ENCODE results near the gene CPNE1. TPM values are rescaled to one million over a fixed set of nuclear protein-coding genes. Genes with fewer than 3 reads are reported as not detected.

Gene CPNE1
- total RNA-seq, 1 donor from 2014 or later = 60.6 TPM

- DNase-seq (no peak), ATAC-seq (ENCODE audit: poor library complexity) (no peak)
- intact Hi-C loops (cut with DNase I) = loop anchor here (5.0 kb wide), 1 partner anchor 45 kb away; the partner anchor contains the start of gene SPAG4
These were observed 2.8 kb downstream of the CPNE1 start for GRCh38 chr20:35661908-35662307.

DNA sequence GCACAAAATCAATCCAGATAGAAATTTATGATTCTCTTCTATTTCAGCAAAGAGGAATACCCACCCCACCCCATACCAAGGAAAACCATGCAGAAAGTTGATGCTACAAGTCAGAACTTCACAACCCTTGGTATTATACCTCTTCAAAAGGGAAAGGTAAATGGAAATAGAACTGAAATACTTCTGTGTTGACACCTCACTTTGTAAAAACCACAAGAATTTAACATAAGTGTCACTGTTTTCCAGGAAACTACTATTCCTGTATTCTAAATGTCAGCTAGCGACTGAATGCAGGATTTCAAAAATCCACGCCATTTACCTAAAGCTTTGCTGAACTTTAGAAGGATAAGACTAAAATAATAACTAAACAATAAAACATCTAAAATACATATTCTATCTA lies 3.6 kb downstream of the CPNE1 start:
- intact Hi-C loops (cut with DNase I) = loop anchor here (5.0 kb wide), 1 partner anchor 44 kb away; the partner anchor contains the start of gene SPAG4
- ATAC-seq (ENCODE audit: poor library complexity) = no peak

DNA sequence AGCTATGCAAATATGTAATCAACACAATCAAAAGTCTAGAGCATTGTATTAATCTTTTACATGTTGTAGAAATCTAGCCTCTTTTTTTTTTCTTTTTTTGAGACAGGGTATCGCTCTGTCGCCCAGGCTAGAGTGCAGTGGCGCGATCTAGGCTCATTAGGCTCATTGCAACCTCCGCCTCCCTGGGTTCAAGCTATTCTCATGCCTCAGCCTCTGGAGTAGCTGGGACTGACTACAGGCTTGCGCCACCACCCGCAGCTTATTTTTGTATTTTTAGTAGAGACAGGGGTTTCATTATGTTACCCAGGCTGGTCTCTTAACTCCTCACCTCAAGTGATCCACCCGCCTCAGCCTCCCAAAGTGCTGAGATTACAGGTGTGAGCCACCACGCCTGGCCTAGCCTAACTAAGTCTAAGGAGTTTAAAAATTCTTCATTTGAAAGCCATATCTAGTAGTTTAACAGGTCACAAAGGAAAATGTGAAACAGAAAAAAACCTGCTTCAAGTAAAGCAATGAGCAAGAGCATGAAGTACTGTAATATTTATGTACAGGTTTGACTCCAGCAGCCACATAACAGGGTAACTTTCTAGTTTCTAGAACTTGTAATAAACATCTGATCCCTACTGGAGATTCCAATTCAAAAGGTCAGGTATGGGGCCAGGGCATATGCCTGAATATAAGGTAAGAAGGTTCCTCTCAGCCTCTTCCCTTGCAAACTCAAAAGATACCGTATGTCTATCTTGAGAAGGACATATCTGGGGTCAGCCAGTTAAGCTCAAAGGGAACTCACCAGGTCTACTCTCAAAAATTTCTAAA lies 4.4 kb downstream of the CPNE1 start:
- intact Hi-C loops (cut with DNase I) = loop anchor here (5.0 kb wide), 1 partner anchor 43 kb away; the partner anchor contains the start of gene SPAG4
- DNase-seq (no peak), ATAC-seq (ENCODE audit: poor library complexity) (no peak)

More for the DNA sequence above, 3.6 kb downstream of the CPNE1 start:
- no peak for DNase-seq

DNA sequence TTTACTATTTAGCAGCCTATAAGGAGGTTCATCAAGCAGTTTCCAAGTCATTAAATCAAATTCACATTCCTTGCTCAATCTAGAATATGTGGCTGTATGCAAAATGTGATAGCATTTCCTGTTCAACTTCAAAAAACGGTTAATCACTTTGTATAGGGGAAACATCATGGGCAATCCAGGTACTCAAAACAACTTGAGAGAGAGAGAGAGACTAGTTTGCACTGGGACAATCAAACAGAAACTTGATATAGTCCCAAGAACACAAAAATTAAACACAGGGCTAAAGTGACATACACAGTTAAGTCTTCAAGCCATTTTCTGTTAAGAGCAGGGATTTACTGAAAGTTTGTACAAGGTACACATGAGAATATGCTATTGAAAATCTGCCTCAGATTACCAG lies 7.4 kb downstream of the CPNE1 start:
- DNase-seq (no peak), ATAC-seq (ENCODE audit: poor library complexity) (no peak)
- intact Hi-C loops (cut with DNase I) = no loop called here

DNA sequence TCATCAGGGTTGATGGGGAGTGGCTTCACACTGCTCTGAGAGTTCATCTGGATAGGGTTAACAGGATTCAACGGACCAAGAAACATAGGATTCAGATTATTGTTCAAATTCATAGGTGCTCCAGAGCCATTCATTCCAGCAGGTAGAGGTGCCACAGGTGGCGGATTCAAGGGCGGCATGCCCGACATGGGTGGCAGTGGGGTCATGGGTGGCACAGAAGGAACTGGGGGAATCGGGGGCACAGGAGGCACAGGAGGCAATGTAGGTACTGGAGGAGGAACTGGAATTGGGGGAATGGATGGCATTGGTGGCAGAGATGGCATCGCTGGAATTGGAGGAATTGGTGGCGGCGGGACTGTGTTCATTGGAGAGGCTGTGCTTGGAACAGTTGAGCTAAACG lies 10.3 kb downstream of the CPNE1 start:
- intact Hi-C loops (cut with DNase I) = no loop called here
- ATAC-seq (ENCODE audit: poor library complexity) (no peak), DNase-seq (no peak)

GRCh38 chr20:35653893-35654292 lies 10.8 kb downstream of the CPNE1 start:
- no peak for DNase-seq
- intact Hi-C loops (cut with DNase I) = no loop called here
- ATAC-seq (ENCODE audit: poor library complexity) = no peak

DNA sequence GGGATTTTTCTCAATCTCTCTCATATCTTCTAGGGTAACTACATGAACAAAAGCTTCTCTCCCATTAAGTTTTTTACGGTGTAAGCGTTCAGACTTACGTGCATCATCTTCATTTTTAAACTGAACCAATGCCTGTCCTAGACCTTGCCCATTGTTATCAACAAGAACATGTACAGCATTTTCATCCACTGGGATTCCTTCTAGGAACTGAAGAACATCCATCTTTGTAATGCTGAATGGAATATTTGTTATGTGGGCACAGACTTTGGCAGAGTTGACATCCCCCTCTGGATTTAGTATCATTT lies 11.3 kb downstream of the CPNE1 start:
- DNase-seq = no peak
- intact Hi-C loops (cut with DNase I) = no loop called here
- no peak for ATAC-seq (ENCODE audit: poor library complexity)

DNA sequence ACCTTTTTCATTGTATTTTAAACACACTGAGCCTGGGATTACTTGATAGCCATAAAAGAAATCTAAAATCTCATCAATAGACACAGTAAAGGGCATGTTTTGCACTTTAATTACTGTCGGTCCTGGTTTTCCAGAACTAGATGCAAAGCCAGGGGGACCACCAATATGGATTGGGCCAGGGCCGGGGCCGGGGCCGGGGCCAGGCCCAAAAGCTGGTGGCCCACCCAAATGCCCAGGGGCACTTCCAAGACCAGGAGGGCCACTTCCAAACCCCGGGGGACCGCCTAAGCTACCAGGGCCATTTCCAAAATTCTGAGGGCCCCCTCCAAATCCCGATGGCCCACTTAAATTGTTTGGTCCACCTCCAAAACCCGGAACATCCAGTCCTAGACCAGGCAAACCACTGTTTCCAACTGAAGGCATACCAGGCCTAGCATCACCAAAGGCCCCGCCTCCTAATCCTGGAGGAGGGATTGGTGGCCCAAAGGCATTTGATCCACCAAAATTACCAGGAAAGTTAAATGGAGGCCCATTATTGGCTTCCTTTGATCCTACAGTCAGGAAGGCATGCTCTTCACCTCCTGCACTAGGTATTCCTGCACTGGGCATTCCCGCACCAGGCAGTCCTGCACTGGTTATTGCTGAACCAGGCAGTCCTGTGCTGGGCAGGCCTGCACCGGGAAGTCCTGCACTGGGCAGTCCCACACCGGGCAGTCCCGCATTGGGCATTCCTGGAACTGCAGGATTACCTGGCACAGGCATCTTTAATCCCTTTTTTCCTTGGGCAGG lies 11.9 kb downstream of the CPNE1 start:
- intact Hi-C loops (cut with DNase I) = no loop called here
- ATAC-seq (ENCODE audit: poor library complexity) (no peak), DNase-seq (no peak)

DNA sequence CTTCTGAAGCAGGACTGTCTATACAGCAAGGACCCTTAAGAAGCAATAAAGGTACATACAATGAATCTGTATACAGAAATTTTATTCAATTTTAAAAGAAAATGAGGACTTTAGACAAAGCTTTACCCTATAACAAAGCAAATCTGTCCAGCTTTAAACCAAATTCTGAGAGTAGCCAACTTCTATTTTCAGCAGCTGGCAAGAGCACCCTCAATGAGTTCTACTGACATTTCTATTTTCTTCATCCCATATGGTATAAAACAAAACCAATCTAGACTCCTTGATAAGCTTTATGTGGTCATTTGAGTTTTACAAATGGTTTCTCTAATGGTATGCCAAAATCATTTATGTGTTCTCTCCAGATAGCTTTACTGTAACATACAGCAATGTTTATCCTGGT lies 12.7 kb downstream of the CPNE1 start:
- DNase-seq = no peak
- peak; percentile 51 for ATAC-seq (ENCODE audit: poor library complexity)
- intact Hi-C loops (cut with DNase I) = no loop called here

DNA sequence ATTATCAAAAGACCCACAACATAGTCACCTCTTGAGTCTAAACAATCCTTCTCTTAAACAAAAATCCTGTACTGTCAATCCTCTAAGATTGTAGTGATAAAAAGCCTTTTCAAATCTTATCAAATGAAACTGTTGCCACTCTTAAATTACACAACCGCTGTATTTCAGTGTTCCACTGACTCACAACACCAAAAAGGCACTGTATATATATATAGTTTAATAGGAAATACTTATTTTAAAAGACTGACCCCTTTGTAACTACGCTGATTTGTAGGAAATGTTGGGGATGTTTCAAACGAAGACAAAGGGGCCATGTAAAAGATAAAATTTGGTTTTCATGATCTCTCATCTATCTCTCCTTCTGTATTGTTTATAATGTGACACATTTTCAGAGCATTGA lies 14.1 kb downstream of the CPNE1 start:
- intact Hi-C loops (cut with DNase I) = no loop called here
- no peak for ATAC-seq (ENCODE audit: poor library complexity)
- DNase-seq = no peak

DNA sequence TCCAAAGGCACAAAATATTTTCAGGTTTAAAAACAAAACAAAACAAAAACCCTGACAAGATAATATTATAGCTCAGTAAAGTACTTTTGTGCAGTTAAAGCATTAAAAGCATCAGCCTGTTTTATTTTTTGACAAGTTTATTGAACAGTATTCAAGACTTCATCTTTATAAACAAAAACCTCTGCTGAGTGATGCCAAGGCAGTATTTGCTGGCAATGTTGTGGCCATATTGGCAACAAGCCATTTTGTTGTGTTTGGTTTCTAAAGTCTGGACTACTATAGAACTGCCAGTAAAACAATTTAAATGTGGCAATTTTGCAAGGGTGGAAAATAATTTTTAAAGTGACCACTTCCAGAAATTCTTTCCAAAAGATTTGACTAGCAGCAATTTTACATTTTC lies 15.9 kb downstream of the CPNE1 start:
- ATAC-seq (ENCODE audit: poor library complexity) = peak; percentile 32
- intact Hi-C loops (cut with DNase I) = no loop called here
- no peak for DNase-seq

GRCh38 chr20:35644806-35645205 lies 19.9 kb downstream of the CPNE1 start:
- no peak for ATAC-seq (ENCODE audit: poor library complexity)
- no peak for DNase-seq
- intact Hi-C loops (cut with DNase I) = no loop called here

- no peak for DNase-seq
- intact Hi-C loops (cut with DNase I) = no loop called here
- no peak for ATAC-seq (ENCODE audit: poor library complexity)
These were observed 21.7 kb downstream of the CPNE1 start for GRCh38 chr20:35643045-35643444.

GRCh38 chr20:35641743-35642142 lies 23.0 kb downstream of the CPNE1 start:
- ATAC-seq (ENCODE audit: poor library complexity) (no peak), DNase-seq (no peak)
- intact Hi-C loops (cut with DNase I) = no loop called here

GRCh38 chr20:35640724-35641123 lies 24.0 kb downstream of the CPNE1 start:
- intact Hi-C loops (cut with DNase I) = no loop called here
- no peak for ATAC-seq (ENCODE audit: poor library complexity)
- no peak for DNase-seq

DNA sequence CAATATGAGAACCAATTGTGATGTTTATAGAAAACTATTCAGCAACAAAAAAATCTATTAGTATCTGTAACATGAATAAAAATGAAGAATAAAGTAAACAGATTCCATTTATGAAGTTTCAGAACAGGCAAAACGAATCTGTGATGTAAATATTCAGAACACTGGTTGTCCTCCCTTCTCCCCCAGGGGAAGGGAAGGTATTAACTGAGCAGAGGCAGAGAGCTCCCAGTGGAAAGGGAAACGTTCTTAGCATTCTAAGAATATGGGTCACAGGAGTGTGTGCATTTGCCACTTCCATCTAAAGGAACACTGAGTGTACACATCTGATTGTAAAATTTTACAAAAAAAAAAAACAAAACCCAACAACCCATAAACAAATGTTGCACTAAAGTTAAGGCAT lies 25.9 kb downstream of the CPNE1 start:
- no peak for DNase-seq
- intact Hi-C loops (cut with DNase I) = no loop called here
- ATAC-seq (ENCODE audit: poor library complexity) = no peak

GRCh38 chr20:35637276-35637675 lies 27.4 kb downstream of the CPNE1 start:
- intact Hi-C loops (cut with DNase I) = no loop called here
- DNase-seq (no peak), ATAC-seq (ENCODE audit: poor library complexity) (no peak)

- ATAC-seq (ENCODE audit: poor library complexity) (peak; percentile 45), DNase-seq (no peak)
- intact Hi-C loops (cut with DNase I) = no loop called here
These were observed 28.6 kb downstream of the CPNE1 start for GRCh38 chr20:35636095-35636494.

GRCh38 chr20:35635652-35636051 lies 29.0 kb downstream of the CPNE1 start:
- intact Hi-C loops (cut with DNase I) = no loop called here
- DNase-seq (no peak), ATAC-seq (ENCODE audit: poor library complexity) (peak; percentile 13)

DNA sequence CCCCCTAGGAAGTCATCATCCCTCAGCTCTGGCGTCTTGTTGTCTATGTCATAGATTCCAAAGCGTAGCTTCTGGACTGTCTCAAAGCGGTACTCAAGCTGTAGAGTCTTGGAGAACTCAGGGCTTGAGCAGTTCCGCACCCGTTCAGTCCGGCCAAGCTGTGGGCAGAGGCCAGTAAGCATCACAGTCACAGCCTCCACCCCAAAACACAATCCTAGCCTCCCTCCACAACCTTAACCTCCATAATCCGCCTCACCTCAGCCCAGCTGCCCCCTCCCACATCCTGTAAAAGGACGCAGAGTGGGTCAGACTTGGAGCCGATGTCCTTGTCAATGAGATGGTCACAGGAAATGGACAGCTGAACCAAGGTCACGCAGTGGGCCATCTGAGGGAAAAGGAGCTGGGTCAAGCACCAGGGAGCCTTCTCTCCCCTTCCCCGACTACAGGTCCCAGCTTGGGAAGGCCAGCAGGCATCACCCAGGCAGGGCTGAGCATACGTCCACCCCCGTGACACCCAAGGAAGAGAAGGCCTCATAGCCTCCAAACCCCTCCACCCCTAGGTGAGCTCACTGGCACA lies 32.1 kb downstream of the CPNE1 start:
- DNase-seq (no peak), ATAC-seq (ENCODE audit: poor library complexity) (no peak)
- intact Hi-C loops (cut with DNase I) = no loop called here

All from Right ventricle myocardium superior (tissue), 1 donor.